B cell (primary cell): ENCODE data around the gene CXXC1.

Experiments
- CTCF ChIP-seq: fragments of 200-600 bp; IDR thresholded peaks from one replicate; pipeline ENCODE4 v1.8.0; 2022; ENCODE audit warnings: antibody characterized with exemption, mild to moderate bottlenecking
- EZH2 ChIP-seq: IDR thresholded peaks from 2 replicates; pipeline ENCODE4 v1.6.1; 2012; ENCODE audit warnings: borderline replicate concordance, low read depth, mild to moderate bottlenecking, moderate library complexity, low read length; ENCODE audit not compliant: insufficient read depth, poor library complexity, severe bottlenecking

DNA sequence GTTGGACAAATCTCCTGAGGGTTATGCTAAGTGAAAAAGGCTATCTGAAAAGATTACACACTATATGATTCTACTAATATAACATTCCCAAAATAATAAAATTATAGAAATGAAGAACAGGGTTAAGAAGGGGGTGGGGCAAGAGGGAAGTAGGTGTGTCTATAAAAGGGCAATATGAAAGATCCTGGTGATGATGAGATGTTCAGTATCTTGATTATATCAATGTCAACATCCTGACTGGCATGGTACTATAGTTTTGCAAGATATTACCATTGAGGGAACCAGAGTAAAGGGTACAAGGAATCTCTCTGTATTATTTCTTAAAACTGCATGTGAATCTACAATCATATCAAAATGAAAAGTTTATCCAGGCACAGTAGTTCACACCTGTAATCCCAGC lies 37.9 kb downstream of the CXXC1 start:
- no peak for TF ChIP-seq CTCF
- no peak for TF ChIP-seq EZH2
